ENCODE data around the gene CDIP1.

GRCh38 chr16:4505356-4506147 lies 33.0 kb downstream of the CDIP1 start:
- TF ChIP-seq POLR2A (IDR thresholded peaks at IDR 0.05) (no peak), CTCF (IDR thresholded peaks at IDR 0.05) (no peak), EP300 (IDR thresholded peaks at IDR 0.05) (no peak)
